Measurements from ENCODE around the gene HNRNPM. TPM values are rescaled to one million over a fixed set of nuclear protein-coding genes. Genes with fewer than 3 reads are reported as not detected.
A peak's percentile ranks its signal among the peaks of the same experiment; 100 is the strongest.

The HNRNPM gene
- total and polyA plus RNA-seq, 2 donors (not counting 1 experiment from before 2014, with no cell fraction given) = 137 to 221 TPM

GRCh38 chr19:8451377-8451776 lies 6.6 kb downstream of the HNRNPM start:
- Histone ChIP-seq H3K9ac (ENCODE audit: low read length) (no peak overlapping the region), H3K9me3 (ENCODE audit: control extremely low read depth in 1 of 3, control insufficient read depth in 2 of 3, insufficient read depth in 1 of 3, low read length in 2 of 3) (no peaks in the 10 kb centered on the region), H3K79me2 (ENCODE audit: control insufficient read depth, insufficient read depth, low read length) (peaks cover 99% of the 10 kb centered on the region), H3K36me3 (replicated peaks in 1 of 2; ENCODE audit: control extremely low read depth in 1 of 2, control insufficient read depth in 1 of 2, extremely low read depth in 1 of 2, insufficient read depth in 2 of 2, low read length in 1 of 2) (peaks cover 2 to 70% of the 10 kb centered on the region in 2 experiments), H3K4me2 (replicated peaks; ENCODE audit: low read depth, low read length, poor library complexity, severe bottlenecking) (no peak overlapping the region), H3K27me3 (replicated peaks in 1 of 4; ENCODE audit: control extremely low read depth in 1 of 4, control insufficient read depth in 3 of 4, insufficient read depth in 4 of 4, low read length in 3 of 4) (no peaks in the 10 kb centered on the region), H3K4me3 (ENCODE audit: control extremely low read depth in 1 of 5, extremely low read depth in 1 of 5, insufficient read depth in 1 of 5, low read depth in 2 of 5, low read length in 4 of 5) (no peak overlapping the region), H2AFZ (ENCODE audit: insufficient read depth, low read depth, low read length, poor library complexity, severe bottlenecking) (no peak overlapping the region), H4K20me1 (ENCODE audit: control insufficient read depth, insufficient read depth, low read length, poor library complexity, severe bottlenecking) (peaks cover 98% of the 10 kb centered on the region), H3K27ac (ENCODE audit: low read length in 2 of 2) (no peak overlapping the region), H3K4me1 (ENCODE audit: control insufficient read depth in 2 of 2, insufficient read depth in 2 of 2, low read length in 2 of 2) (peaks cover 62 to 77% of the 10 kb centered on the region in 2 donors)
- WGBS (ENCODE audit: insufficient coverage) = 100% methylated on average over 1 of the region's 6 CpGs
- intact Hi-C loops (cut with micrococcal nuclease) = no loop called here
- peak overlapping the region; percentile 30 for H3K4me3 Mint-ChIP-seq
- ChIA-PET CTCF (interaction anchor here (1.6 kb wide), 1 partner anchor 128 kb away, joined by 5 read pairs; no protein-coding TSS in a partner anchor), POLR2A (no interaction called here)
- no peaks in the 10 kb centered on the region for H3K9me3 Mint-ChIP-seq (ENCODE audit: insufficient read depth)
- no peak overlapping the region for H3K27ac Mint-ChIP-seq
- H3K27me3 Mint-ChIP-seq = no peaks in the 10 kb centered on the region
- peaks cover 78% of the 10 kb centered on the region for H3K4me1 Mint-ChIP-seq
- DNase-seq (no peak), ATAC-seq (ENCODE audit: low read depth) (no peak)
- no peak for TF ChIP-seq CTCF (IDR thresholded peaks at IDR 0.05)
- no peak for TF ChIP-seq EZH2 (IDR thresholded peaks at IDR 0.05; ENCODE audit: borderline replicate concordance, insufficient read depth, low read depth, low read length, poor library complexity, severe bottlenecking)

- peak overlapping the region; percentile 44 for H3K27ac Mint-ChIP-seq
- Histone ChIP-seq H2AFZ (ENCODE audit: insufficient read depth, low read depth, low read length, poor library complexity, severe bottlenecking) (no peak overlapping the region), H3K4me2 (replicated peaks; ENCODE audit: low read depth, low read length, poor library complexity, severe bottlenecking) (peak overlapping the region; percentile 10), H3K27ac (ENCODE audit: low read length in 2 of 2) (no peak overlapping the region), H3K4me3 (ENCODE audit: control extremely low read depth in 1 of 5, extremely low read depth in 1 of 5, insufficient read depth in 1 of 5, low read depth in 2 of 5, low read length in 4 of 5) (no peak overlapping the region), H3K27me3 (replicated peaks in 1 of 4; ENCODE audit: control extremely low read depth in 1 of 4, control insufficient read depth in 3 of 4, insufficient read depth in 4 of 4, low read length in 3 of 4) (no peaks in the 10 kb centered on the region), H3K9me3 (ENCODE audit: control extremely low read depth in 1 of 3, control insufficient read depth in 2 of 3, insufficient read depth in 1 of 3, low read length in 2 of 3) (no peaks in the 10 kb centered on the region), H3K79me2 (ENCODE audit: control insufficient read depth, insufficient read depth, low read length) (peaks cover 99% of the 10 kb centered on the region), H3K36me3 (replicated peaks in 1 of 2; ENCODE audit: control extremely low read depth in 1 of 2, control insufficient read depth in 1 of 2, extremely low read depth in 1 of 2, insufficient read depth in 2 of 2, low read length in 1 of 2) (peaks cover 4 to 70% of the 10 kb centered on the region in 2 experiments), H4K20me1 (ENCODE audit: control insufficient read depth, insufficient read depth, low read length, poor library complexity, severe bottlenecking) (peaks cover 98% of the 10 kb centered on the region), H3K4me1 (ENCODE audit: control insufficient read depth in 2 of 2, insufficient read depth in 2 of 2, low read length in 2 of 2) (peaks cover 57 to 72% of the 10 kb centered on the region in 2 donors), H3K9ac (ENCODE audit: low read length) (no peak overlapping the region)
- no peaks in the 10 kb centered on the region for H3K27me3 Mint-ChIP-seq
- H3K4me1 Mint-ChIP-seq = peaks cover 79% of the 10 kb centered on the region
- intact Hi-C loops (cut with micrococcal nuclease) = no loop called here
- TF ChIP-seq EZH2 (IDR thresholded peaks at IDR 0.05; ENCODE audit: borderline replicate concordance, insufficient read depth, low read depth, low read length, poor library complexity, severe bottlenecking) (no peak), CTCF (IDR thresholded peaks at IDR 0.05) (no peak)
- ATAC-seq (ENCODE audit: low read depth) = no peak
- no peak for DNase-seq
- peak overlapping the region; percentile 30 for H3K4me3 Mint-ChIP-seq
- no peaks in the 10 kb centered on the region for H3K9me3 Mint-ChIP-seq (ENCODE audit: insufficient read depth)
- WGBS (ENCODE audit: insufficient coverage) = 100% methylated on average over 1 of the region's 3 CpGs
- CTCF ChIA-PET = interaction anchor here (1.6 kb wide), 2 partner anchors 16 to 127 kb away, joined by 3 to 5 read pairs; no protein-coding TSS in a partner anchor
- POLR2A ChIA-PET = no interaction called here
These were observed 7.1 kb downstream of the HNRNPM start for GRCh38 chr19:8451885-8452284.

All from B cell (primary cell).